GM21737 (cell line): ENCODE data around the gene ADAT2.
"Not testable (repeated sequence)": the region's sequence is repeated elsewhere in the genome, so short reads cannot be mapped to it uniquely, and the experiment has no call there.

Experiments used
- ATAC-seq: cut with Tn5 transposase; IDR thresholded peaks from one replicate; pipeline ENCODE4 v1.9.1; 2021; ENCODE audit warnings: mild to moderate bottlenecking, moderate library complexity; ENCODE audit not compliant: unreplicated experiment

The ADAT2 gene

GRCh38 chr6:143450453-143451371, at the start of gene ADAT2, which contains the start of gene PEX3:
TSS of gene ADAT2 (minus strand) at chr6:143450695. CDS start at chr6:143450658, 37 bp downstream.
TSS of gene PEX3 (plus strand) at chr6:143450805. CDS start at chr6:143451043, 238 bp downstream.
- peak; percentile 98 for ATAC-seq

GRCh38 chr6:143498428-143498827, 47.9 kb upstream of the ADAT2 start:
- ATAC-seq = no peak

GRCh38 chr6:143496974-143497373, 46.5 kb upstream of the ADAT2 start:
- ATAC-seq = no peak

- no peak for ATAC-seq
Observed at GRCh38 chr6:143490775-143491174, 40.3 kb upstream of the ADAT2 start.

GRCh38 chr6:143490244-143490643, 39.7 kb upstream of the ADAT2 start:
- no peak for ATAC-seq

GRCh38 chr6:143486752-143487151, 36.3 kb upstream of the ADAT2 start:
- ATAC-seq = no peak

- ATAC-seq = no peak
Observed at GRCh38 chr6:143485967-143486366, 35.5 kb upstream of the ADAT2 start.

- ATAC-seq = no peak
Observed at GRCh38 chr6:143482593-143482992, 32.1 kb upstream of the ADAT2 start.

GRCh38 chr6:143478479-143479062, 28.1 kb upstream of the ADAT2 start:
- ATAC-seq = no peak

- ATAC-seq = no peak
Observed at GRCh38 chr6:143476545-143476944, 26.1 kb upstream of the ADAT2 start.

- ATAC-seq = no peak
Observed at GRCh38 chr6:143471822-143472221, 21.3 kb upstream of the ADAT2 start.

GRCh38 chr6:143468823-143469222, 18.3 kb upstream of the ADAT2 start:
- ATAC-seq = not testable (repeated sequence)

- no peak for ATAC-seq
Observed at GRCh38 chr6:143468026-143468425, 17.5 kb upstream of the ADAT2 start.

- ATAC-seq = no peak
Observed at GRCh38 chr6:143465546-143465945, 15.1 kb upstream of the ADAT2 start.

- no peak for ATAC-seq
Observed at GRCh38 chr6:143457563-143458359, 7.3 kb upstream of the ADAT2 start.

- ATAC-seq = no peak
Observed at GRCh38 chr6:143451531-143451930, 1.0 kb upstream of the ADAT2 start.

- peak; percentile 16 for ATAC-seq
Observed at GRCh38 chr6:143449714-143450452, 612 bp downstream of the ADAT2 start.

GRCh38 chr6:143449082-143449713, 1.3 kb downstream of the ADAT2 start:
- no peak for ATAC-seq

GRCh38 chr6:143447865-143448264, 2.6 kb downstream of the ADAT2 start:
- ATAC-seq = not testable (repeated sequence)

- no peak for ATAC-seq
Observed at GRCh38 chr6:143443096-143443495, 7.4 kb downstream of the ADAT2 start.
